NT2/D1 (cell line): ENCODE measurements around the gene TMIE.

Experiments
- DNase-seq: peaks from one replicate; pipeline ENCODE4 v3.0.0-alpha.2; 2011; ENCODE audit warnings: low read depth, low spot score
- H3K27me3 ChIP-seq: 2 replicates; pipeline ENCODE4 v1.6.0; 2011; ENCODE audit warnings: mild to moderate bottlenecking; ENCODE audit not compliant: insufficient read length, insufficient read depth
- H3K36me3 ChIP-seq: 2 replicates; pipeline ENCODE4 v1.6.1; 2011; ENCODE audit warnings: mild to moderate bottlenecking, low read length, mixed read lengths; ENCODE audit not compliant: insufficient read depth, insufficient read length
- H3K4me1 ChIP-seq: 2 replicates; pipeline ENCODE4 v1.5.1; 2011; ENCODE audit not compliant: insufficient read depth, insufficient read length
- H3K4me3 ChIP-seq: 2 replicates; pipeline ENCODE4 v1.5.1; 2011; ENCODE audit warnings: low read depth; ENCODE audit not compliant: insufficient read length
- H3K9ac ChIP-seq: 2 replicates; pipeline ENCODE4 v1.6.0; 2011; ENCODE audit warnings: low read depth; ENCODE audit not compliant: insufficient read length
- H3K9me3 ChIP-seq: 2 replicates; pipeline ENCODE4 v1.5.1; 2011; ENCODE audit warnings: mild to moderate bottlenecking, low read length; ENCODE audit not compliant: insufficient read depth
- SUZ12 ChIP-seq: IDR thresholded peaks from 2 replicates; pipeline ENCODE4 v1.6.1; 2011; ENCODE audit not compliant: insufficient read length, insufficient read depth; ENCODE audit errors: extremely low read depth
- YY1 ChIP-seq: IDR thresholded peaks from 2 replicates; pipeline ENCODE4 v1.6.1; 2011; ENCODE audit not compliant: insufficient read length, insufficient read depth
- ZNF274 ChIP-seq: IDR thresholded peaks from 2 replicates; pipeline ENCODE4 v1.6.1; 2011; ENCODE audit warnings: mild to moderate bottlenecking, low read depth, low read length

The TMIE gene

GRCh38 chr3:46712191-46713049 lies 11.2 kb downstream of the TMIE start:
- no peak for TF ChIP-seq ZNF274
- TF ChIP-seq YY1 = no peak
- no peak for TF ChIP-seq SUZ12
- H3K9ac ChIP-seq = no peak overlapping the region
- no peaks in the 10 kb centered on the region for H3K27me3 ChIP-seq

GRCh38 chr3:46713050-46713897 lies 12.1 kb downstream of the TMIE start:
- H3K9me3 ChIP-seq = no peaks in the 10 kb centered on the region
- no peaks in the 10 kb centered on the region for H3K27me3 ChIP-seq
- H3K9ac ChIP-seq = no peak overlapping the region
- no peaks in the 10 kb centered on the region for H3K36me3 ChIP-seq
- DNase-seq = no peak
- TF ChIP-seq ZNF274 (no peak), SUZ12 (no peak), YY1 (no peak)
- peaks cover 7% of the 10 kb centered on the region for H3K4me1 ChIP-seq
- no peak overlapping the region for H3K4me3 ChIP-seq

More at GRCh38 chr3:46712191-46713049, 11.2 kb downstream of the TMIE start:
- Histone ChIP-seq H3K36me3 (no peaks in the 10 kb centered on the region), H3K4me1 (peaks cover 7% of the 10 kb centered on the region), H3K4me3 (no peak overlapping the region), H3K9me3 (no peaks in the 10 kb centered on the region)
- DNase-seq = no peak

DNA sequence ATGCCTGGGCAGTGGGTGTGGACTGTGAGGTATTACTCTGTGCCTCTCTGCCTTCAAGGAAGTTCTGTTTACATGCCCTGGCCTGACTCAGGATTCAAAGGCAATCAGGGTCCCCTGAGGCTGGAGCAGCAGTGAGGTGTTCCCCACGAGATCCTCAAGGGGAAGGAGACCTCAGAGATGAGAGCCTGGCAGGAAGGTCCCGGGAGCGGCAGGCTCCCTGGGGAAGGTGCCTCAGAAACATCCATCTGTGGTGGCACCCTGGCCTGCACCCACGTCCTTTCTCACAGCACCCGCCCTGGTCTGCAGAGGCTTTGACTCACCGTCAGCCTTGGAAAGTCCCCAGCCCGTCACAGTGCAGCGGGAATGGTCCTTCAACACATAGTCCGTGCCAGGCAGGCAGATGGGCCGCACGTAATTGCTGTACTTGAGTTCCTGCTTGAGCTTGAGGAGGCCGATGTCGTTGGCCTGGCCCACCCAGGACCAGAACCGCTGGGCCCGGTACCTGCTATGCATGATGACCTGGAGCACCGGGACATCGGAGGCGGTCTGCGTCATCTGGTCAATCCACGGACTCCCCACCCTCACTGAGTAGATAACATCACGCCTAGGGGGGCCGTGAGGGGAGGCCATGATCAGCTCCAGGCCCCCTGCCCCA lies 12.8 kb downstream of the TMIE start:
- H3K9ac ChIP-seq = no peak overlapping the region
- DNase-seq = no peak

GRCh38 chr3:46714728-46715506 lies 13.7 kb downstream of the TMIE start:
- TF ChIP-seq SUZ12 (no peak), ZNF274 (no peak), YY1 (no peak)
- H3K4me3 ChIP-seq = no peak overlapping the region

More for the DNA sequence above, 12.8 kb downstream of the TMIE start:
- Histone ChIP-seq H3K4me3 (no peak overlapping the region), H3K36me3 (no peaks in the 10 kb centered on the region), H3K9me3 (no peaks in the 10 kb centered on the region), H3K27me3 (no peaks in the 10 kb centered on the region), H3K4me1 (peaks cover 9% of the 10 kb centered on the region)
- no peak for TF ChIP-seq ZNF274
- TF ChIP-seq YY1 = no peak
- TF ChIP-seq SUZ12 = no peak

DNA sequence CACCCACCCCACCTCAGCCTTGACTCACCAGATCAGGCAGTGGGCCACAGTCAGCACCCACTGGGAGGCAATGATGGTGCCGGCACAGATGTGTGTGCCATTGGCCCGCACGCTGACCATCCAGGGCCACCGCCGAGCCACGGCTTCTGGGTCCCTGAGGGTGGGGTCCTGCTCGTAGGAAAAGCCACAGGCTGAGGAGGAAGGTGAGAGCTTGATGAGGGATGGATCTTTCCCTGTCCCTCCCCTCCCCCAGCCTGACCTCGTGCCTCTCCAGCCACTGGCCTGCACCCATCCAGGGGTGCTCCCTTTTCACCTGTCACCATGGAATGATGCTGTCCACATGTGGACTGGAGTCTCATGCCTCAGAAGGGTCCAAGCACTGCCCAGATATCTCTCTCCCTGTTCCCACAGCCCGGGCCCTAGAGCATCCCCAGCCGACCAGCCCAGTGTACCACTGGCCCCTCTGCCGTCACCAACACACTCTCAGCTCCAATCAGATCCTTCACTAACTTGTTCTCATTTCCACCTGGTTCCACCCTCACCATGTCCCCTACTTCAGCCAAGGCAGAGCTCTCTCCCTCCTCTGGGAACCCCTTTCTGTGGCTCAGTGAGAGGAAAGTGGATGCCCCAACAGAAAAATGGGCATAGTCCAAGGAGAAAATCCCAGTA lies 14.4 kb downstream of the TMIE start:
- H3K36me3 ChIP-seq = no peaks in the 10 kb centered on the region
- no peak overlapping the region for H3K4me3 ChIP-seq
- no peaks in the 10 kb centered on the region for H3K9me3 ChIP-seq
- H3K4me1 ChIP-seq = peaks cover 16% of the 10 kb centered on the region
- no peak overlapping the region for H3K9ac ChIP-seq
- DNase-seq = no peak
- TF ChIP-seq YY1 = no peak
- no peak for TF ChIP-seq SUZ12
- TF ChIP-seq ZNF274 = no peak
- H3K27me3 ChIP-seq = no peaks in the 10 kb centered on the region

More at GRCh38 chr3:46714728-46715506, 13.7 kb downstream of the TMIE start:
- DNase-seq = no peak
- H3K27me3 ChIP-seq = no peaks in the 10 kb centered on the region
- no peaks in the 10 kb centered on the region for H3K9me3 ChIP-seq
- no peaks in the 10 kb centered on the region for H3K36me3 ChIP-seq
- peaks cover 16% of the 10 kb centered on the region for H3K4me1 ChIP-seq
- H3K9ac ChIP-seq = no peak overlapping the region
